ENCODE measurements around the gene TTC39B. TPM values are rescaled to one million over a fixed set of nuclear protein-coding genes. Genes with fewer than 3 reads are reported as not detected.
"Not testable (repeated sequence)": the region's sequence is repeated elsewhere in the genome, so short reads cannot be mapped to it uniquely, and the experiment has no call there.

Gene TTC39B
- 6.1 and 8.0 TPM in 2 replicates for total RNA-seq (2014; rRNA removed; shearing (Covaris generic))
- 1.9 and 4.0 TPM in 2 replicates for polyA plus RNA-seq (2015; cell fraction: cytosol; rRNA removed)
- 10.9 and 15.2 TPM in 2 replicates for polyA plus RNA-seq (2015; cell fraction: nucleus; rRNA removed)

- in situ Hi-C loops (cut with HindIII; ENCODE audit: low pct_unique_long_range_greater_than_20kb, low sequenced_read_pairs), result no loop called here
- peak; percentile 90 for DNase-seq (ENCODE audit: low read depth, low spot score)
These were observed at the start of gene TTC39B for GRCh38 chr9:15306757-15307522. Gene TTC39B, minus strand, starts transcription at chr9:15307216. Its CDS starts 91 bp downstream, at chr9:15307125.

DNA sequence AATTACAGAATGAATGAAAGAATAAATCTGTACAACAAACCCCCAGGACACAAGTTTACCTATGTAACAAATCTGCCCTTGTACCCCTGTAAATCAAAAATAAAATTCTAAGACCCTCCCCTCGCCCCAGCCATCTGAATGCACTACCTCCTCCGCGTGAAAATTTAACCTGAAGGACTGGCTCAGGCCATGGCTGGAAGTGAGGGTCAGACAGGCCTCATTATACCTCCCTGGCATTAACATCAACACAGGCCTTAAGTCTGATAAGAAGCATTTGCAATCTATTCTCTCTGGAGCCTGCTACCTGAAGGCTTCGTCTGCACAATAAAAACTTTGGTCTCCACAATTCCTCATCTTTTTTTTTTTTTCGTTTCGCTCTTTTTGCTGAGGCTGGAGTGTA is 48.7 kb upstream of the TTC39B start:
- DNase-seq (ENCODE audit: low read depth, low spot score), result no peak
- in situ Hi-C loops (cut with HindIII; ENCODE audit: low pct_unique_long_range_greater_than_20kb, low sequenced_read_pairs), result no loop called here

DNA sequence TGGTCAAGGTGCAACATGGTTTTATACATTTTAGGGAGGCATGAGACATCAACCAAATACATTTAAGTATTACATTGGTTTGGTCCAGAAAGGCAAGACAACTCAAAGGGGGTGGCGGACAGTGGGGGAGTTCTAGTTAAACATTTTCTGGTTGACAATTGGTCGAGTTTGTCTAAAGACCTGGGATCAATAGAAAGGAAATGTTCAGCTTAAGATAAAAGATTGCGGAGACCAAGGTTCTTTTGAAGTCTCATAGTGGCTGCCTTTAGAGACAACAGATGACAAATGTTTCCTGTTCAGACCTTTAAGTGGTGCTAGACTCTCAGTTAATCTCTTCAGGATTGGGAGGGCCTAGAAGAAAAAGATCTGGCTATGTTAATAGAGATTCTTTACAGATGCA is 47.7 kb upstream of the TTC39B start:
- in situ Hi-C loops (cut with HindIII; ENCODE audit: low pct_unique_long_range_greater_than_20kb, low sequenced_read_pairs), result no loop called here

DNA sequence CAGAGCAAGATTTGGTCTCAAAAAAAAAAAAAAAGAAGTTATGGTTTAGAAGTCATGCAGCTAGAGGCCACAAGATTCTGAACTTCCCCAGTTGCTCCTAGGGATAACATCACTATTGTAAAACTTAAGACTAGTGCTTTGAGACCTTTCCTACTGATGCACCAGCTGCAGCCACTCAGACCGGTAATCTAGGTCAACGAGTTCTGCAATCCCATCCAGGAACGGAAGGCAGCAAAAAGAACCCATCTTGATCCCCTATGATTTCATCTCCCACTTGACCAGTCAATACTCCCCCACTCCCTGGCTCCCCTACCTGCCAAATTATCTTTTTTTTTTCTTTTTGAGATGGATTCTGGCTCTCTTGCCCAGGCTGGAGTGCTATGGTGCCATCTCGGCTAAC is 46.9 kb upstream of the TTC39B start:
- DNase-seq (ENCODE audit: low read depth, low spot score), result no peak
- in situ Hi-C loops (cut with HindIII; ENCODE audit: low pct_unique_long_range_greater_than_20kb, low sequenced_read_pairs), result no loop called here

More for the DNA sequence above, 47.7 kb upstream of the TTC39B start:
- DNase-seq (ENCODE audit: low read depth, low spot score), result no peak

DNA sequence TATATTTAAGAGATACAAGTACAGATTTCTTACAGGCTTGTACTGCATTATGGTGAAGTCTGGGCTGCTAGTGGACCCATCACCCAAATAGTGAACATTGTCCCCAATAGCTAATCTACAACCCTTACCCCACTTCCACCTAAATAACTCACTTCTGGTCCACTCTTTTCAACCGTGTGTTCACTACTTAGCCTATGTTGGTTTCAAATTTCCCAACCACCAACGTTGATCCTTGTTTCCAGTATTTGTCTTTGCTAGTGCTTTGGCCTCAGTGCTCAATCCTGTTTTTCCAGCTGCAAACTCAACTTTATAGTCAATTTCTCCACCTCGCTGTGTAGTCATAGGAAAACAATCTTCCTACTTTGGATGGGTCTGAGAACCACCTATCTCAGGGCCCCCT is 45.3 kb upstream of the TTC39B start:
- no peak for DNase-seq (ENCODE audit: low read depth, low spot score)
- in situ Hi-C loops (cut with HindIII; ENCODE audit: low pct_unique_long_range_greater_than_20kb, low sequenced_read_pairs), result no loop called here

DNA sequence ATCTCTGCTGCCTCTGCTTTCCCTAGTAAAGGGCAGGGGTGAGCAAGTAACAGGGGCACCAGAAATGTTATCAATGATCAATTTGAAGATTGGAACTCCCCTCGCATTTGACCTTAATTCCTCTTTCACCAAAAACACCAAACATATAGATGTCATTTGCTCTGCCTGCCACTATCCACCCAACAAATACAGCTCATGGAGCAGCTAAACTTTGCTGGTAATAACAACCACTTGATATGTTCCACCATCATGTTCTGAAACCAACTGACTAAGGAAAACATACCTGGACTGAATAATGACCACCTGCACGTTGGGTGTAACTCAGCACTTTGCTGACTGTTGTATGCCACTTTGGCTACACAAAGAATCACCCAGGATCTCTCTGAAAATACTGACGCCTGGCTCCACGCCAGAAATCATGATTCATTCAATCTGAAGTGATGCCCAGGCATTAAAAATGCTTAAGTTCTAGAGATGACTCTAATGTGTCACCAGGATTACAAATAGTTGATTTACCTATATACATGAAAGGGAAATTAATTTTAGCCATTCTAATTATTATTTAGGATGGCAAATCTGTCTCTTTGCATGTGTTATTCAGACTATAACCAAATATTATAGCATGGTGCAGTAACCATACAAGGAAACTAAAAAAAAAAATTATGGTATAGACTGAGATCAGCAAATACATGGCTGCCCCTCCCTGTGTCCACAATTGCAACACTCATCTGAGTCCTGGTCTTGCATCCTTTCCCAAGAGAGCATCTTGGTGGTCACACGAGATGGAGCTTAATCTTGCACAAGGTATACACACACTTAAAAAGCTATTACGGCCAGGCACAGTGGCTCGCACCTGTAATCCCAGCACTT is 43.1 kb upstream of the TTC39B start:
- peak; percentile 44 for DNase-seq (ENCODE audit: low read depth, low spot score)
- in situ Hi-C loops (cut with HindIII; ENCODE audit: low pct_unique_long_range_greater_than_20kb, low sequenced_read_pairs), result no loop called here

GRCh38 chr9:15346837-15347236 is 39.8 kb upstream of the TTC39B start:
- in situ Hi-C loops (cut with HindIII; ENCODE audit: low pct_unique_long_range_greater_than_20kb, low sequenced_read_pairs), result no loop called here
- DNase-seq (ENCODE audit: low read depth, low spot score), result no peak

- no peak for DNase-seq (ENCODE audit: low read depth, low spot score)
- in situ Hi-C loops (cut with HindIII; ENCODE audit: low pct_unique_long_range_greater_than_20kb, low sequenced_read_pairs), result no loop called here
These were observed 37.2 kb upstream of the TTC39B start for GRCh38 chr9:15344191-15344590.

- DNase-seq (ENCODE audit: low read depth, low spot score), result no peak
- in situ Hi-C loops (cut with HindIII; ENCODE audit: low pct_unique_long_range_greater_than_20kb, low sequenced_read_pairs), result no loop called here
These were observed 26.4 kb upstream of the TTC39B start for GRCh38 chr9:15333376-15333881.

DNA sequence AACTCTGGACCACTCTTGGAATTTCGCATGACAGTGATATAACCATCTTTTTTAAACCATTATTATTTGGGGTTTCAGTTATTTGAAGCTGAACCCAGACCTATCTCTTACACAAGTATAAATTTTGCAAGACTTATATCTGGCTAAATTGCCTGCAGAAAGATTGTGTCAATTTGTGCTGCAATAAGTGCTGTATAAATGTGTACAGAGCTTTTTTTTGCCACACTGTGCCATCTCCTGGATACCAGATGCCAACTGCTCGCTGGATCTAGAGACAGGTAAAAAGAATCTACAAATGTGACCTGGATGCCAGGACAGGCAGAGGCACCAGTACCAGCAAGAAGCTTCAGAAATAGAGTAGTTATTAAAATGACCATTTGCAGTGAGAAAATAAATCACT is 25.9 kb upstream of the TTC39B start:
- DNase-seq (ENCODE audit: low read depth, low spot score), result no peak
- in situ Hi-C loops (cut with HindIII; ENCODE audit: low pct_unique_long_range_greater_than_20kb, low sequenced_read_pairs), result no loop called here

DNA sequence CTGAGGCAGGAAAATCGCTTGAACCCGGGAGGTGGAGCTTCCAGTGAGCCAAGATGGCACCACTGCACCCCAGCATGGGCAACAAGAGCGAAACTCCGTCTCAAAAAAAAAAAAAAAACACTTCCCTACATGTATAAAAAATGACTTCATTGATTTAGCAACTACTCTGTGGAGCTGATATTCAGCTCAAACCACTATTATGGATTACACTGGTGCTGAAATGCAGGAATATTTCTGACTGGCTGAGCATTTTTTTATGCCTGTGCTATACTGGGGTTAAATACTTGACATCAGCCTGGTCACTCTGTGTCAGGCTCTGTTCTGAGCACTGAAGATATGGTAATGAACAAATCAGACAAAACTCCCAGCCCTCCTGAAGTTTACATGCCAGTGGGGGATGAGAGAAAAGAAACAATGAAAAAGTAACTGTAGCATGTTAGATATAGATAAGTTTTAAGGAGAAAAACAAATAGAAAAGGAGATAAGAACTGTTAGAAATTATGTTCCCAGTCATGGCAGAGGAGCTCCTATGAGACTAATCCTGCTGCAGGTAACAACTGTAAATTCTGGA is 22.6 kb upstream of the TTC39B start:
- in situ Hi-C loops (cut with HindIII; ENCODE audit: low pct_unique_long_range_greater_than_20kb, low sequenced_read_pairs), result no loop called here
- DNase-seq (ENCODE audit: low read depth, low spot score), result no peak

GRCh38 chr9:15328946-15329345 is 21.9 kb upstream of the TTC39B start:
- in situ Hi-C loops (cut with HindIII; ENCODE audit: low pct_unique_long_range_greater_than_20kb, low sequenced_read_pairs), result no loop called here
- no peak for DNase-seq (ENCODE audit: low read depth, low spot score)

DNA sequence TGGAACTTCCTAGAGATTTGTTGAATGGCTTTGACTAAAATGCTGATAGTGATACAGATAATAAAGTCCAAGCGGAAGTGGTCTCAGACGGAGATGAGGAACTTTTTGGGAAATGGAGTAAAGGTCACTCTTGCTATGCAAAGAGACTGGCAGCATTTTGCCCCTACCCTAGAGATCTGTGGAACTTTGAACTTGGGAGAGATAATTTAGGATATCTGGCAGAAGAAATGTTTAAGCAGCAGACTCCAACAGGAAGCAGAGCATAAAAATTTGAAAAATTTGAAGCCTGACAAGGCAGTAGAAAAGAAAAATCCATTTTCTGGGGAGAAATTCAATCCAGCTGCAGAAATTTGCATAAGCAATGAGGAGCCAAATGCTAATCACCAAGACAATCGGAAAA is 15.7 kb upstream of the TTC39B start:
- DNase-seq (ENCODE audit: low read depth, low spot score); in situ Hi-C loops (cut with HindIII; ENCODE audit: low pct_unique_long_range_greater_than_20kb, low sequenced_read_pairs): not testable (repeated sequence)

- DNase-seq (ENCODE audit: low read depth, low spot score); in situ Hi-C loops (cut with HindIII; ENCODE audit: low pct_unique_long_range_greater_than_20kb, low sequenced_read_pairs): not testable (repeated sequence)
These were observed 12.6 kb upstream of the TTC39B start for GRCh38 chr9:15319661-15320060.

GRCh38 chr9:15317836-15318235 is 10.8 kb upstream of the TTC39B start:
- DNase-seq (ENCODE audit: low read depth, low spot score), result no peak
- in situ Hi-C loops (cut with HindIII; ENCODE audit: low pct_unique_long_range_greater_than_20kb, low sequenced_read_pairs), result no loop called here

DNA sequence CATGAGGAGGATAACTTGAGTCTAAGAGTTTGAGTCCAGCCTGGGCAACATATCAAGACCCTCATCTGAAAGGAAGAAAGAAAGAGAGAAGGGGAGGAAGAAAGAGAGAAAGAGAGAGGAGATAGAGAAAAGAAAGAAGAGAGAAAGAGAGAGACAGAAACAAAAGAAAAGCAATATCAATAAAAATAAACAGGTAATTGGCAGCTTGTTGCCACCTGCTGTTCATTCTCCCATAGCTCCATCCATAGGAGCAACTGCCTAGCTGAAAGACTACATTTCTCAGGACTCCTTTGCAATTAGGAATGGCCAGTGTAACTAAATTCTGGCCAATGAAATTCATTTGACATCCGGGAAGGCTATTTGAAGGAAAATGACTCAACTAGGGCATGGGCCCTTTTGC is 4.6 kb upstream of the TTC39B start:
- in situ Hi-C loops (cut with HindIII; ENCODE audit: low pct_unique_long_range_greater_than_20kb, low sequenced_read_pairs), result no loop called here

DNA sequence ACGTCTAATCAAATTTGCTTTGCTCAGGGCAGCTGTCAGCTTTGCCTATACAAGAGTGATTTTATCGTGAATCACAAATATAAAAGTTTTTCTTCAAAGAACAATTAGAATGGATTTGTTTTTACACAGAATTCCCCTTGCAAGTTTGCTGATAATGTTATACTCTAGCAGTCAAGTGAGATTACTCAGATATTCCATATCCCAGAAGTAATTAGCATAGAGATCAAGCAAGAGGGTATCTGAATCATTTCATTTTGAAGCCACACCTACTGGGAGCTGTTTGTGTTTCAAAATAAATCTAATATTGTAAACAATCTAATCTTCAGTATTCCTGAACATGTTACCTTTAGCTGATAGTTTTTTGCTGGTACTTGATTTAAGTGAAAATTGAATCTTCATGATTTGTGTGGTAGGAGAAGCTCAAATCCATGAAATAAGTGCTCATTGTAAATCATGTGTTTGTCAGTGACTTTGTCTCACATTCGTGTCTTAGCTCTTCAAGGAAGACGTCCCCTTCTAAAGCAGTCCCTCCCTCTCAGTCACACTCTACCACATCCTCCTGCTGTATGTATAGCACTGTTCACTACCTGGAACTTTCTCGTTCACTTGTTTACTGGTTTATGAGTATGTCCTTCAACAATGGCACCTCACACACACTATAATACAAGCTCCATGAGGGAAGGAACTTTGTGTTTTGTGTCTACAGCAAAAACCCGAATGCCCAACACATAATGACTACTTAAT is 3.3 kb upstream of the TTC39B start:
- in situ Hi-C loops (cut with HindIII; ENCODE audit: low pct_unique_long_range_greater_than_20kb, low sequenced_read_pairs), result no loop called here
- DNase-seq (ENCODE audit: low read depth, low spot score), result no peak

More for the DNA sequence above, 4.6 kb upstream of the TTC39B start:
- DNase-seq (ENCODE audit: low read depth, low spot score), result no peak
